Fibroblast of pulmonary artery (primary cell): ENCODE data around the gene AMTN.
"Not testable (repeated sequence)": the region's sequence is repeated elsewhere in the genome, so short reads cannot be mapped to it uniquely, and the experiment has no call there.

Experiments
- DNase-seq: peaks from one replicate; pipeline ENCODE4 v3.0.0-alpha.2; 2010; ENCODE audit warnings: low read depth
- H3K4me3 ChIP-seq: replicated peaks from 2 replicates; pipeline ENCODE4 v1.5.1; 2011; ENCODE audit warnings: low read depth, mild to moderate bottlenecking, control low read depth, low read length, moderate library complexity
- TF ChIP-seq, protein P1 (sequence below): IDR thresholded peaks from 2 replicates; pipeline ENCODE4 v1.5.1; 2011; ENCODE audit warnings: mild to moderate bottlenecking, control low read depth, low read length, inconsistent platforms; ENCODE audit errors: missing control alignments

AMTN gene

DNA sequence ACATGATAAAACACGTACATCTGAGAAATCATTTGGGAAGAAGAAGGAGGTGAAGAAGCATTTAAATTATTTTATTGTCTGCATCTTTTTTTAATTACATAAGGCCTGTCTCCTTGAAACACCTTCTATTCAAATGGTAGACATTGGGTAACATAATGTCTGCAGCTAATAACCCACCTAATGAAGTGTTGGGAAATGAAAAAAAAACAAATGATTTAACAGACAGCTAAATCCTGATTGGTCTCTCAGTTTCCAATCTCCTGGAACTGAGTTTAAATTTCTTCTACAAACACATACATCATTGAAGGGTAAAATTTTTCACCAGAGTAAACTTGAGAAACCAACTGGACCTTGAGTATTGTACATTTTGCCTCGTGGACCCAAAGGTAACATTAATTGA, at the start of gene AMTN:
Gene AMTN, plus strand, starts transcription at position 301 of the 400 bp plus-strand sequence. CDS start 209 bp downstream, outside the sequence.
- no peak for DNase-seq
- no peak within 1 kb of the TSS for H3K4me3 ChIP-seq
- TF ChIP-seq, protein P1, sequence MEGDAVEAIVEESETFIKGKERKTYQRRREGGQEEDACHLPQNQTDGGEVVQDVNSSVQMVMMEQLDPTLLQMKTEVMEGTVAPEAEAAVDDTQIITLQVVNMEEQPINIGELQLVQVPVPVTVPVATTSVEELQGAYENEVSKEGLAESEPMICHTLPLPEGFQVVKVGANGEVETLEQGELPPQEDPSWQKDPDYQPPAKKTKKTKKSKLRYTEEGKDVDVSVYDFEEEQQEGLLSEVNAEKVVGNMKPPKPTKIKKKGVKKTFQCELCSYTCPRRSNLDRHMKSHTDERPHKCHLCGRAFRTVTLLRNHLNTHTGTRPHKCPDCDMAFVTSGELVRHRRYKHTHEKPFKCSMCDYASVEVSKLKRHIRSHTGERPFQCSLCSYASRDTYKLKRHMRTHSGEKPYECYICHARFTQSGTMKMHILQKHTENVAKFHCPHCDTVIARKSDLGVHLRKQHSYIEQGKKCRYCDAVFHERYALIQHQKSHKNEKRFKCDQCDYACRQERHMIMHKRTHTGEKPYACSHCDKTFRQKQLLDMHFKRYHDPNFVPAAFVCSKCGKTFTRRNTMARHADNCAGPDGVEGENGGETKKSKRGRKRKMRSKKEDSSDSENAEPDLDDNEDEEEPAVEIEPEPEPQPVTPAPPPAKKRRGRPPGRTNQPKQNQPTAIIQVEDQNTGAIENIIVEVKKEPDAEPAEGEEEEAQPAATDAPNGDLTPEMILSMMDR = no peak

GRCh38 chr4:70471897-70472296, 46.5 kb upstream of the AMTN start, which contains the start of gene MUC7:
TSS of gene MUC7 (plus strand) at chr4:70472197. CDS start at chr4:70474022, 1,825 bp downstream.
- no peak within 1 kb of the TSS for H3K4me3 ChIP-seq
- TF ChIP-seq, protein P1 = no peak
- DNase-seq = no peak

GRCh38 chr4:70473679-70474078, 44.7 kb upstream of the AMTN start:
- TF ChIP-seq, protein P1 = no peak
- no peak overlapping the region for H3K4me3 ChIP-seq
- no peak for DNase-seq

- H3K4me3 ChIP-seq = no peak overlapping the region
- TF ChIP-seq, protein P1 = no peak
- no peak for DNase-seq
Measured at GRCh38 chr4:70488748-70489147, 29.6 kb upstream of the AMTN start.

GRCh38 chr4:70496231-70496630, 22.1 kb upstream of the AMTN start:
- TF ChIP-seq, protein P1 = no peak
- no peak for DNase-seq
- no peak overlapping the region for H3K4me3 ChIP-seq

DNA sequence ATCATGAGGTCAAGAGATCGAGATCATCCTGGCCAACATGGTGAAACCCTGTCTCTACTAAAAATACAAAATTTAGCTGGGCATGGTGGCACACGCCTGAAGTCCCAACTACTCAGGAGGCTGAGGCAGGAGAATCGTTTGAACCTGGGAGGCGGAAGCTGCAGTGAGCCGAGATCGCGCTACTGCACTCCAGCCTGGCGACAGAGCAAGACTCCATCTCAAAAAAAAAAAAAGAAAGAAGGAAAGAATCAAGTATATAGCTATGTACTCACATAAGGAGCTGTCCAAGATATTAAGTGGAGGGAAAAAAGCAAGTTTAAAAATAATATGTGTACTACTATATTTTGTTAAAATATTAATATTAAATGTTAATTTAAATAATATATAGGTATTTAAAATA, 16.5 kb upstream of the AMTN start:
- not testable (repeated sequence) for H3K4me3 ChIP-seq, DNase-seq

DNA sequence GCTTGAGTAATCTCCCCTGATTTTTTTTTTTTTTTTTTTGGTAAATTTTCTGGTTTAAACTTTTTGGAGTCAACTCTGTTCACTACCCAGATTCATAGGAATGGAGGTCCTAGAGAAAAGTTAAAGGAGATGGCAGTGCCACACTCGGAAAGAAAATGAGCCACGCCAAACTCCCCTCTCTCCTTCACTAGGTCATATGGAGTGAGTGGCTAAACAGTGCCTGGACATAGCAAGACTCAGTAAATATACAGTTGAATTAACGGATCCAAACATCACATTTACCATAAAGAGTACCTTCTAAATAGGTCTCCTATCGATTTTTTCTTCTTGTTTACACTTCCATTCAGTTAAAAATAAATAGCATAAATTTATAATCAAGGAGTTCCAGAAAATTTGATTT, 13.6 kb upstream of the AMTN start:
- no peak overlapping the region for H3K4me3 ChIP-seq
- no peak for DNase-seq
- TF ChIP-seq, protein P1 = no peak
